Activated T-helper 2 cell treated with anti-CD3 and anti-CD28 coated beads, Interferon-gamma antibody, Interleukin-2, Interleukin-4, amounts not matched to agents 10 μg/mL and 5 μg/mL and 100 μg/mL, durations not matched to agents 14 hours and 24 hours and 36 hours (primary cell): ENCODE measurements around the gene SHROOM1. TPM values are rescaled to one million over a fixed set of nuclear protein-coding genes. Genes with fewer than 3 reads are reported as not detected.

Experiments
- DNase-seq: peaks from one replicate; pipeline ENCODE4 v3.0.0; 2021; ENCODE audit warnings: low spot score
- H3K27ac Mint-ChIP-seq: one replicate; pipeline ENCODE4 v1.8.0; 2021; ENCODE audit warnings: mixed read lengths
- H3K27me3 Mint-ChIP-seq: one replicate; pipeline ENCODE4 v1.8.0; 2021; ENCODE audit warnings: low read depth, mixed read lengths
- H3K36me3 Mint-ChIP-seq: one replicate; pipeline ENCODE4 v1.8.0; 2021; ENCODE audit warnings: low read depth, mixed read lengths
- H3K4me1 Mint-ChIP-seq: one replicate; pipeline ENCODE4 v1.8.0; 2021; ENCODE audit warnings: low read depth, mixed read lengths
- H3K4me3 Mint-ChIP-seq: one replicate; pipeline ENCODE4 v1.8.0; 2021; ENCODE audit warnings: low read depth, mild to moderate bottlenecking, moderate library complexity, mixed read lengths
- H3K9me3 Mint-ChIP-seq: one replicate; pipeline ENCODE4 v1.8.0; 2021; ENCODE audit warnings: mixed read lengths
- intact Hi-C: fragments of 100-400 bp; cut with micrococcal nuclease; formaldehyde crosslinking; loops from one replicate; pipeline ENCODE4 v1.15.1; 2023
- total RNA-seq: library from RNA; stranded (reverse); gene quantifications from 2 replicates; pipeline ENCODE4 v1.2.3, GENCODE V29; 2022

SHROOM1 gene
- total RNA-seq, 1 donor from 2014 or later, result 7.7 TPM

GRCh38 chr5:132774406-132774805, 56.0 kb downstream of the SHROOM1 start:
- no peak overlapping the region for H3K27ac Mint-ChIP-seq
- no peak for DNase-seq
- no peaks in the 10 kb centered on the region for H3K9me3 Mint-ChIP-seq
- H3K36me3 Mint-ChIP-seq, result peaks cover 2% of the 10 kb centered on the region
- peaks cover 40% of the 10 kb centered on the region for H3K27me3 Mint-ChIP-seq
- no peak overlapping the region for H3K4me3 Mint-ChIP-seq
- peaks cover 14% of the 10 kb centered on the region for H3K4me1 Mint-ChIP-seq
- intact Hi-C loops, result no loop called here

- Mint-ChIP-seq H3K4me1 (peaks cover 13% of the 10 kb centered on the region), H3K9me3 (no peaks in the 10 kb centered on the region), H3K4me3 (no peak overlapping the region), H3K27me3 (peaks cover 33% of the 10 kb centered on the region), H3K27ac (no peak overlapping the region), H3K36me3 (peaks cover 2% of the 10 kb centered on the region)
- DNase-seq, result no peak
- intact Hi-C loops, result no loop called here
Measured at GRCh38 chr5:132773601-132774355, 56.7 kb downstream of the SHROOM1 start.

- intact Hi-C loops, result no loop called here
- H3K36me3 Mint-ChIP-seq, result peaks cover 1% of the 10 kb centered on the region
- DNase-seq, result no peak
- H3K9me3 Mint-ChIP-seq, result no peaks in the 10 kb centered on the region
- H3K27ac Mint-ChIP-seq, result no peak overlapping the region
- H3K4me3 Mint-ChIP-seq, result no peak overlapping the region
- H3K4me1 Mint-ChIP-seq, result peaks cover 8% of the 10 kb centered on the region
- peaks cover 27% of the 10 kb centered on the region for H3K27me3 Mint-ChIP-seq
Measured at GRCh38 chr5:132773114-132773513, 57.3 kb downstream of the SHROOM1 start.

DNA sequence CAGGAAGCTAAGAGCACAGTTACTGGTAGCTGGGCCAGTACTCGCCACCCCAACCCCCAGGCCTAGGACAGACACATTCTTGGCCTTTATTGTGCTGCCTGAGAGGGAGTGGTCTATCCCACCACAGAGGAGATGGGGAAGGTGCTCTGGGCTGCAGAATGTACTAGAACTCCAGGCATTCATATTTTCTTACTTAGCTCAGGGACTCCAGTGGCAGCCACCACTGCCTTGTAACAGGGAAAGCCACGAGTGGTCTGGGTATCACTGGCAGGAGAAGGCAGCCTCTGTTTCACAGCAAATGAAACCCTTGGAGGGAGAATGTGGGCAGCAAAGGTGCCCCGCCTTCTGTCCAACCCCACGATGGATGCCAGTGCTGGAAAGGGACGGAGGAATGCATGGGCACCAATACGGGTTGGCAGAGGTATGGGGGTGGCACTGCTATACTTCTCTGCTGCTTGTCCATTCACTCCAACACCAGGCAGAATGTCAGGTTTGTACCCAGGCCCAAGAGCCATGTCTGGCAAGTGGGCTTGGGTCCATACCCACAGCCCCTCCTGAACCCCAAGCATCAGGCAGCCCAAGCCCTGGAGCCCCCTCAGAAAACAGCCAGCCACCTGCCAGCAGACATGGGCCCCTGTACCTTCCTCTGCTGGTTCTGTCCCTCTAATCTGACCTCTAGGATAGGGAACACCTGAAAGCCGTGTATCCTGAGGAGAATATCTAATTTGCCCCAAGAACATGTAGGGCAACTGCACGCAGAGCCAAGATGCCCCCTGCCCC, 58.0 kb downstream of the SHROOM1 start:
- H3K27ac Mint-ChIP-seq, result no peak overlapping the region
- intact Hi-C loops, result no loop called here
- H3K9me3 Mint-ChIP-seq, result no peaks in the 10 kb centered on the region
- no peak overlapping the region for H3K4me3 Mint-ChIP-seq
- H3K36me3 Mint-ChIP-seq, result no peaks in the 10 kb centered on the region
- no peak for DNase-seq
- peaks cover 22% of the 10 kb centered on the region for H3K27me3 Mint-ChIP-seq
- peaks cover 4% of the 10 kb centered on the region for H3K4me1 Mint-ChIP-seq

Other genes with a start within 250 kb of the SHROOM1 start
- gene IL13, start 172.5 kb downstream of the SHROOM1 start, total RNA-seq, result 777 and 830 TPM in 2 replicates
- gene IL4, start 156.7 kb downstream of the SHROOM1 start, total RNA-seq, result 21.6 and 25.8 TPM in 2 replicates
- gene KIF3A, start 93.1 kb downstream of the SHROOM1 start, total RNA-seq, result 40.7 and 41.4 TPM in 2 replicates
- gene CCNI2, start 83.2 kb downstream of the SHROOM1 start, total RNA-seq, result 7.6 and 7.7 TPM in 2 replicates
- gene SEPTIN8, start 53.4 kb downstream of the SHROOM1 start, total RNA-seq, result 34.9 and 35.9 TPM in 2 replicates
- gene SOWAHA, start 17.3 kb downstream of the SHROOM1 start, total RNA-seq, result 0.28 and 0.32 TPM in 2 replicates
- gene GDF9, start 35.8 kb upstream of the SHROOM1 start, total RNA-seq, result 0.11 TPM in 1 of 2 replicates, not detected in the other
- 400 and 412 TPM in 2 replicates for gene UQCRQ, start 36.0 kb upstream of the SHROOM1 start, total RNA-seq
- gene LEAP2, start 43.0 kb upstream of the SHROOM1 start, total RNA-seq, result 4.3 and 4.4 TPM in 2 replicates
- 33.1 and 35.1 TPM in 2 replicates for gene AFF4, start 133.0 kb upstream of the SHROOM1 start, total RNA-seq
- 35.7 and 39.3 TPM in 2 replicates for gene ZCCHC10, start 195.9 kb upstream of the SHROOM1 start, total RNA-seq
- 223 and 229 TPM in 2 replicates for gene HSPA4, start 221.4 kb upstream of the SHROOM1 start, total RNA-seq